T-cell (primary cell): ENCODE results near the gene FGF2. TPM values are rescaled to one million over a fixed set of nuclear protein-coding genes. Genes with fewer than 3 reads are reported as not detected.
"Not testable (repeated sequence)": the region's sequence is repeated elsewhere in the genome, so short reads cannot be mapped to it uniquely, and the experiment has no call there.

Experiments used
- ATAC-seq, 4 experiments: fragments of 200-7000 bp in 3 of 4; fragments of 150-1000 bp in 1 of 4; cut with Tn5 transposase; replicated peaks in 1 of 4; 1 replicate in 3 of 4; 2 replicates in 1 of 4; pipeline ENCODE4 v1.10.0; 2021; ENCODE audit warnings: moderate library complexity in 3 of 4, mild to moderate bottlenecking in 2 of 4, moderate number of reproducible peaks in 1 of 4
- CTCF ChIA-PET, 2 donors: fragments of 300-600 bp; sonication (Branson Sonifier 250); formaldehyde crosslinking; loops; one replicate each; lab custom pipeline; 2022; ENCODE audit warnings: antibody characterized with exemption in 2 of 2; lab: Charles Lee
- POLR2A ChIA-PET, 2 donors: fragments of 300-600 bp; sonication (Branson Sonifier 250); formaldehyde crosslinking; loops; one replicate each; lab custom pipeline; 2022; ENCODE audit warnings: antibody characterized with exemption in 2 of 2; lab: Charles Lee
- DNase-seq, 35 experiments: peaks; one replicate each; pipeline versions ENCODE4 v3.0.0 to v3.0.0-alpha.2; 2013 to 2023
- H3K27ac ChIP-seq: one replicate; pipeline ENCODE4 v1.5.1; 2013; ENCODE audit warnings: low read length
- H3K27me3 ChIP-seq, 2 experiments: replicated peaks in 1 of 2; 1 replicate in 1 of 2; 2 replicates in 1 of 2; pipeline versions ENCODE4 v1.6.1 to v1.7.0; 2013; ENCODE audit warnings: low read length in 1 of 2, mixed read lengths in 1 of 2; ENCODE audit not compliant: control insufficient read depth in 2 of 2, insufficient read depth in 2 of 2; ENCODE audit errors: extremely low read depth in 1 of 2
- H3K36me3 ChIP-seq, 2 donors: 1 replicate in 1 of 2; 2 replicates in 1 of 2; pipeline versions ENCODE4 v1.6.1 to v1.7.0; 2013; ENCODE audit warnings: low read length in 1 of 2; ENCODE audit not compliant: control insufficient read depth in 2 of 2, insufficient read depth in 1 of 2; ENCODE audit errors: extremely low read depth in 1 of 2
- H3K4me1 ChIP-seq, 2 experiments: 1 replicate in 1 of 2; 2 replicates in 1 of 2; pipeline versions ENCODE4 v1.6.1 to v1.7.0; 2013; ENCODE audit warnings: low read length in 2 of 2, mixed read lengths in 1 of 2; ENCODE audit not compliant: insufficient read depth in 2 of 2, control insufficient read depth in 1 of 2; ENCODE audit errors: extremely low read depth in 1 of 2
- H3K4me3 ChIP-seq, 2 donors: 1 replicate in 1 of 2; 2 replicates in 1 of 2; pipeline versions ENCODE4 v1.5.1 to v1.7.0; 2013; ENCODE audit warnings: mild to moderate bottlenecking in 2 of 2, low read length in 1 of 2, moderate library complexity in 1 of 2; ENCODE audit not compliant: control insufficient read depth in 1 of 2; ENCODE audit errors: extremely low read depth in 1 of 2
- H3K9me3 ChIP-seq: 2 replicates; pipeline ENCODE4 v1.7.0; 2013
- H3K27ac Mint-ChIP-seq, 2 donors: one replicate each; pipeline ENCODE4 v1.8.0; 2020 to 2021; ENCODE audit warnings: mild to moderate bottlenecking in 2 of 2, mixed read lengths in 2 of 2
- H3K27me3 Mint-ChIP-seq, 2 donors: one replicate each; pipeline ENCODE4 v1.8.0; 2021 to 2022; ENCODE audit warnings: mixed read lengths in 2 of 2
- H3K36me3 Mint-ChIP-seq: one replicate; pipeline ENCODE4 v1.8.0; 2021; ENCODE audit warnings: mixed read lengths
- H3K4me1 Mint-ChIP-seq, 3 donors: one replicate each; pipeline ENCODE4 v1.8.0; 2020 to 2022; ENCODE audit warnings: mixed read lengths in 3 of 3, mild to moderate bottlenecking in 1 of 3
- H3K4me3 Mint-ChIP-seq, 3 donors: one replicate each; pipeline ENCODE4 v1.8.0; 2020 to 2022; ENCODE audit warnings: mild to moderate bottlenecking in 3 of 3, mixed read lengths in 3 of 3, moderate library complexity in 3 of 3
- H3K9me3 Mint-ChIP-seq, 3 donors: one replicate each; pipeline ENCODE4 v1.8.0; 2020 to 2022; ENCODE audit warnings: mixed read lengths in 3 of 3
- WGBS: methylation state at CpG from one replicate; pipeline ENCODE4 v1.1.5; 2013; ENCODE audit warnings: missing lambda C conversion rate; ENCODE audit not compliant: insufficient coverage; 5-methylcytosine and 5-hydroxymethylcytosine counted together
- total RNA-seq, 35 experiments: library from RNA in 6 of 35; stranded (reverse) in 6 of 35; fragments of 120-200 nt in 1 of 35; gene quantifications; one replicate each; pipeline versions ENCODE4 v1.2.1 to v1.2.4 and lab custom pipeline; 2013 to 2026

Gene FGF2
- total RNA-seq, 5 donors from 2014 or later (not counting 1 experiment from before 2014, with no cell fraction given) = 0.13 to 0.23 (median 0.20) TPM; not detected in 2

- H3K27me3 ChIP-seq, DNase-seq, H3K36me3 Mint-ChIP-seq, POLR2A ChIA-PET, H3K9me3 ChIP-seq, H3K4me3 ChIP-seq, CTCF ChIA-PET, ATAC-seq, H3K36me3 ChIP-seq, H3K27ac Mint-ChIP-seq, H3K4me1 Mint-ChIP-seq, H3K27ac ChIP-seq, H3K4me3 Mint-ChIP-seq, H3K9me3 Mint-ChIP-seq, H3K4me1 ChIP-seq: not testable (repeated sequence)
- no CpG with 5 or more reads among the region's 3 CpGs for WGBS
- H3K27me3 Mint-ChIP-seq = peaks cover 28 to 32% of the 10 kb centered on the region in 2 donors
Measured at GRCh38 chr4:122868235-122868634, 41.6 kb downstream of the FGF2 start.

- peaks cover 0 to 2% (median 0%) of the 10 kb centered on the region in 3 donors for H3K4me1 Mint-ChIP-seq
- no peak overlapping the region for H3K27ac Mint-ChIP-seq
- peaks cover 29 to 41% of the 10 kb centered on the region in 2 donors for H3K27me3 Mint-ChIP-seq
- H3K36me3 Mint-ChIP-seq = peaks cover 3% of the 10 kb centered on the region
- ATAC-seq (no peak), DNase-seq (no peak)
- no peak overlapping the region for H3K4me3 Mint-ChIP-seq
- CTCF ChIA-PET = no interaction called here
- Histone ChIP-seq H3K27ac (no peak overlapping the region), H3K27me3 (peaks cover 0 to 5% of the 10 kb centered on the region in 2 experiments), H3K4me3 (no peak overlapping the region), H3K36me3 (no peaks in the 10 kb centered on the region), H3K9me3 (no peaks in the 10 kb centered on the region), H3K4me1 (no peaks in the 10 kb centered on the region)
- H3K9me3 Mint-ChIP-seq = peaks cover 0 to 4% (median 0%) of the 10 kb centered on the region in 3 donors
- WGBS = no CpG with 5 or more reads among the region's 1 CpG
- POLR2A ChIA-PET = no interaction called here
Measured at GRCh38 chr4:122873146-122873545, 46.5 kb downstream of the FGF2 start.

- H3K27me3 ChIP-seq = peaks cover 0 to 5% of the 10 kb centered on the region in 2 experiments
- Mint-ChIP-seq H3K9me3 (peaks cover 0 to 4% (median 0%) of the 10 kb centered on the region in 3 donors), H3K27me3 (peaks cover 33 to 41% of the 10 kb centered on the region in 2 donors), H3K27ac (no peak overlapping the region), H3K36me3 (peaks cover 3% of the 10 kb centered on the region), H3K4me3 (no peak overlapping the region), H3K4me1 (no peaks in the 10 kb centered on the region)
- no peak overlapping the region for H3K4me3 ChIP-seq
- ChIA-PET POLR2A (no interaction called here), CTCF (interaction anchor here in 1 of 2 donors (0.7 kb wide), 1 partner anchor 901 kb away, joined by 3 read pairs; no protein-coding TSS in a partner anchor)
- H3K36me3 ChIP-seq = no peaks in the 10 kb centered on the region
- no CpG with 5 or more reads among the region's 4 CpGs for WGBS
- no peak for DNase-seq
- no peaks in the 10 kb centered on the region for H3K9me3 ChIP-seq
- no peaks in the 10 kb centered on the region for H3K4me1 ChIP-seq
- no peak overlapping the region for H3K27ac ChIP-seq
- no peak for ATAC-seq
Measured at GRCh38 chr4:122873821-122874593, 47.4 kb downstream of the FGF2 start.

GRCh38 chr4:122875949-122876348 lies 49.3 kb downstream of the FGF2 start:
- Mint-ChIP-seq H3K27me3 (peaks cover 26 to 35% of the 10 kb centered on the region in 2 donors), H3K4me1 (no peaks in the 10 kb centered on the region), H3K36me3 (peaks cover 3% of the 10 kb centered on the region), H3K9me3 (peaks cover 4 to 5% (median 4%) of the 10 kb centered on the region in 3 donors), H3K27ac (no peak overlapping the region), H3K4me3 (no peak overlapping the region)
- no peak overlapping the region for H3K4me3 ChIP-seq
- no peaks in the 10 kb centered on the region for H3K36me3 ChIP-seq
- ChIA-PET CTCF (interaction anchor here in 1 of 2 donors (0.6 kb wide), 1 partner anchor 51 kb away, joined by 3 read pairs; no protein-coding TSS in a partner anchor), POLR2A (no interaction called here)
- WGBS = no CpG with 5 or more reads among the region's 5 CpGs
- H3K4me1 ChIP-seq = no peaks in the 10 kb centered on the region
- H3K9me3 ChIP-seq = no peaks in the 10 kb centered on the region
- peaks cover 0 to 5% of the 10 kb centered on the region in 2 experiments for H3K27me3 ChIP-seq
- DNase-seq = no peak
- no peak overlapping the region for H3K27ac ChIP-seq
- no peak for ATAC-seq

- no peak overlapping the region for H3K4me3 Mint-ChIP-seq
- peaks cover 7% of the 10 kb centered on the region for H3K36me3 Mint-ChIP-seq
- no peak overlapping the region for H3K27ac ChIP-seq
- no peaks in the 10 kb centered on the region for H3K4me1 Mint-ChIP-seq
- ATAC-seq (no peak), DNase-seq (no peak)
- H3K9me3 ChIP-seq = no peaks in the 10 kb centered on the region
- POLR2A ChIA-PET = no interaction called here
- H3K27me3 ChIP-seq = peaks cover 0 to 3% of the 10 kb centered on the region in 2 experiments
- H3K36me3 ChIP-seq = no peaks in the 10 kb centered on the region
- CTCF ChIA-PET = interaction anchor here in 1 of 2 donors (0.7 kb wide), 1 partner anchor 536 kb away, joined by 4 read pairs; no protein-coding TSS in a partner anchor
- no peak overlapping the region for H3K27ac Mint-ChIP-seq
- H3K9me3 Mint-ChIP-seq = peaks cover 5 to 7% (median 7%) of the 10 kb centered on the region in 3 donors
- no peaks in the 10 kb centered on the region for H3K4me1 ChIP-seq
- peaks cover 22 to 34% of the 10 kb centered on the region in 2 donors for H3K27me3 Mint-ChIP-seq
- 100% methylated on average over 1 of the region's 3 CpGs for WGBS
- H3K4me3 ChIP-seq = no peak overlapping the region
Measured at GRCh38 chr4:122876456-122876855, 49.8 kb downstream of the FGF2 start.

- peaks cover 6% of the 10 kb centered on the region for H3K36me3 Mint-ChIP-seq
- Histone ChIP-seq H3K36me3 (no peaks in the 10 kb centered on the region), H3K9me3 (no peaks in the 10 kb centered on the region), H3K27me3 (no peaks in the 10 kb centered on the region), H3K4me3 (no peak overlapping the region), H3K27ac (no peak overlapping the region), H3K4me1 (no peaks in the 10 kb centered on the region)
- no peak for DNase-seq
- no peak overlapping the region for H3K4me3 Mint-ChIP-seq
- no peak overlapping the region for H3K27ac Mint-ChIP-seq
- H3K9me3 Mint-ChIP-seq = peaks cover 5 to 11% (median 9%) of the 10 kb centered on the region in 3 donors
- no peak for ATAC-seq
- ChIA-PET CTCF (interaction anchor here in 1 of 2 donors (0.6 kb wide), 1 partner anchor 164 kb away, joined by 5 read pairs; no protein-coding TSS in a partner anchor), POLR2A (no interaction called here)
- H3K27me3 Mint-ChIP-seq = peaks cover 4 to 12% of the 10 kb centered on the region in 2 donors
- H3K4me1 Mint-ChIP-seq = no peaks in the 10 kb centered on the region
Measured at GRCh38 chr4:122879001-122879400, 52.4 kb downstream of the FGF2 start.
